HG02610 (cell line): Measurements from ENCODE around the gene CDH22.

Source experiments
- ATAC-seq: cut with Tn5 transposase; IDR thresholded peaks from one replicate; pipeline ENCODE4 v1.9.1; 2021; ENCODE audit warnings: mild to moderate bottlenecking, moderate library complexity; ENCODE audit not compliant: unreplicated experiment

CDH22 gene

DNA sequence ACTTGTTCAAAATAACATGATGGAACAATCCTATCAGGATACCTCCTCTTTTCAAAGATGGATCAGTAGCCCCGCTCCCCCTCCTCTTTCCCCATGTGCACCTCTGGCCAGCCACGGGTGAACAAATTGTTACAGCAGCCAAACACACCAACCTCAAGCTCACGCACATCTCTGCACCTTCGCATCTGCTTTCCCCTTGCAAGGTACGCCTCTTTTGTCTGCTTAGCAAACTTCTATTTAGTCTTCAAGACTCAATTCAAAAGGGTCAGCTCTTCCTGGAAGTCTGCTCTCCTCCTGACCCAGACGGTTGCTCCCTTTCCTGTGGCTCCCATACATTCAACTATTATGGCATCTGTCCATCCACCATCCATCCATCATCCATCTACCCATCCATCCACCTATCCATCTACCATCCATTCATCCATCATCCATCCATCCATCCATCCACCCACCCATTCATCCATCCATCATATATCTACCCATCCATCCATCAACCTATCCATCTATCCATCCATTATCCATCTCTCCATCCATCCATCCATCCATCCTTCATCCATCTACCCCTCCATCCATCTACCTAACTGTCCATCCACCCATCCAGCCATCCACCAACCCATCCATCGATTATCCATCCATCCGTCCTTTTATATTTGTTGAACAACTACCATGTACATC, 36.3 kb upstream of the CDH22 start:
- no peak for ATAC-seq

DNA sequence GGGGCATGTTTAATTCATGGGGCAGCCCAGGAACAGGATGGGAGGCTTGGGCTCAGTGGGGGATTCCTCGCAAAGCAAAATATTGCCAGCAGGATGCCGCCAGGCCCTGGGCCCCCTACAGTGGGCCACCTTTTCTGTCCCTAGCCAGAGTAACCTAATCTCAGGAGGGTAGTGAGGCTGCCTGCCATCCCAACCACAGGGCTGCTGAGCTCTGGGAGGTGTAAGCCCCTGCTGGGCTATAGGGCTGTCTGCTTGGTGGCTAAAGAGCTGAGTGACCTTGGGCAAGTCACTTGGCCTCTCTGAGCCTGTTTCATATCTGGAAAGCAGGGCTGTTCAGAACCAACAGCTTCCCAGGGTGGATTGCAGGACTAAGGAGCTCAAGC, 35.7 kb upstream of the CDH22 start:
- ATAC-seq = no peak

- no peak for ATAC-seq
Observed at GRCh38 chr20:46343348-46343974, 35.2 kb upstream of the CDH22 start.

GRCh38 chr20:46342451-46343347, 34.4 kb upstream of the CDH22 start:
- no peak for ATAC-seq

GRCh38 chr20:46342010-46342378, 33.7 kb upstream of the CDH22 start:
- ATAC-seq = no peak

GRCh38 chr20:46341074-46342009, 33.0 kb upstream of the CDH22 start:
- no peak for ATAC-seq

- ATAC-seq = no peak
Observed at GRCh38 chr20:46339037-46339436, 30.7 kb upstream of the CDH22 start.

- no peak for ATAC-seq
Observed at GRCh38 chr20:46336735-46337134, 28.4 kb upstream of the CDH22 start.

- no peak for ATAC-seq
Observed at GRCh38 chr20:46334303-46334904, 26.1 kb upstream of the CDH22 start.

DNA sequence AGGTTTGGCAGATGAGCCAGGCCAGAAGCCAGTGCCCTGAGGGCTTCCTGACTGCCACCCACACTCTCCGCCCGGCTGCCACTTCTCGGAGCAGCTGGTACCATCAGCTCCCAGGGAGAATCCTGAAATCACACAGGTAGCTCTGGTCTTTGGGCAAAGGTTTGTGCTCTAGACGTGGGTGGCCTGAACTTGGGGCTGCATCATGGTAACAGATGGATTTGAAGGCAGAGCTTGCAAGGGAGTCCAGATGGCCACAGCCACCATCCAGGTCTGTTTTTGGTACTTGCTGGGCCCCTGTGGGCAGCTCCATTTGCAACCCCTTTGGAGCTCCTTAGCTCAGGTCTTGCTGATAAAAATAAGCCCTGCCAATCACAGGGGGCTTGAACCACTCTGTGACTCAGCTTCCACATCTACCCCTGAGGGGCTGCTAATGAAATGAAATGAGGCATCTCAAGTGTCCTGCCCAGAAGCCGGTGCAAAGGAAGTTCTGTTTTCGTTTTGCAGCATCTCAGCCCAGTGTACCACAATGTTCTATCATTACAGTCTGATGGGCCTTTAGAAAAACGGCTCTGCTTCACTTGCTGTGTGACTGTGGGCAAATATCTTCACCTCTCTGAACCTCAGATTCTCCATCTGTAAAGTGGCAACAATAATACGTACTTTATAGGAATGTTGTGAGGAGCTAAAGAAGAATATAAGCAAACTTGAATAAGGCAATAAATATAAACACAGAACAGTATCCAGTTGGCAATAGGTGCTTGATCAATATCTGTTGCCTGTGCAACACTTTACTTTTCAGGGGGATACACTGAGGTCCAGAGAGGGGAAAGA, 25.1 kb upstream of the CDH22 start:
- no peak for ATAC-seq

- no peak for ATAC-seq
Observed at GRCh38 chr20:46332373-46333160, 24.3 kb upstream of the CDH22 start.

GRCh38 chr20:46331611-46332361, 23.5 kb upstream of the CDH22 start:
- ATAC-seq = no peak

DNA sequence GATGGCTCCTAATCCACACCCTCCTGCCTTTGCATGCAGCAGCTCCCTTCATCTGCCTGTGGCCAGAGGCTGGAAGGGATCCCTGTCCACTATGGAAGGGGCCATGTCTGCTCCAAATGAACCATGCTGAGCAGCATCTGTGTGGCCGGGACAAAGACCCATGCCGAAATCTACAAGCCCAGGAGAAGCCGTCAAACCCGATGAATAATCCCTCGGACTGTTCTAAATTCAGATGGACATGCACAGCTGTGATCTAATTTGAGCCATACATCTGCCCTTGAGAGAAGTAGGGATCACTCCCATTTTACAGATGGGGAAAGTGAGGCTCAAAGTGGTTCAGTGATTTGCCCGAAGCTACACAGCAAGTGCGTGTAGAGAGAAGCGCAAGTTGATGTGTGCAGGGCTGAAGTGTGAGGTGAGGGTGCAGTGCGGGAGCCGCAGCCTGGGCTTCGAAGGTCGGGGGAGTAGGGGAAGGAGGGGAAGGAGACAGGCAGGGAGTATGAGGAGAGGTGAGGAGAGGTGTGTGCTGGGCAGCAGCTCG, 22.6 kb upstream of the CDH22 start:
- ATAC-seq = no peak

DNA sequence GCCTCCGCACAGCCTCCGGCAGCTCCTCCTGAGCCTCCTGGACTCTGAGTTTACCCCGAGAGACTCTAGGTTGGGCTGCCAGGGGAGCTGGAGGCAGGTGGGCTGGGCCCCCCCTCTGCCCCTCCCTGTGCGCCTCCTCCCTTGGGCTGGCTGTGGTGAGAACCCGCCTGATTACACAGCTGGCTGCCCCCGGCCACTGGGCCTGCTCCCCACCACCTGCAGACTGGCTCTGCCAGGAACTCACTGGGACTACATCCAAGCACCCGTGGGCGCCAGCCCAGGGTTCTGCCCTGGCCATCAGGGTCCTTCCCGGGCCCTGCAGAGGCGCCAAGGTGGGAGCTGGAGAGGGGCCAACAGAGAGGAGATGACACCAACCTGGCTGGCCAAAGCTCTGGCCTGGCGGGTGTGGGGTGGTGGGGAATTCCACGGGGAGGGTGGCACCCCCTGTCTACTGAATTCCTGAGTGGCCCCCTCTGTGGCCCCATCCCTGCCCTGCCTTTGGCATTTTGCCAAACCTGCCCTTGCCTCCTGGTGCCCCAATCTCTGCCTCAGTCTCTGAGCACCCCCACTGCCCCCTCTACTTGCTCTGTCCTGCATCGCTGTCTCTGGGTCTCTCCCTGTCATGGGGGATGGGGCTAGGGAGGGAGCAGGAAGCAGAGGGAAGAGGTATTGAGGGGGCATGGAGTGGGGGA, 21.9 kb upstream of the CDH22 start:
- no peak for ATAC-seq

- ATAC-seq = no peak
Observed at GRCh38 chr20:46328200-46328882, 20.0 kb upstream of the CDH22 start.

GRCh38 chr20:46327557-46327956, 19.3 kb upstream of the CDH22 start:
- no peak for ATAC-seq

- no peak for ATAC-seq
Observed at GRCh38 chr20:46325789-46326188, 17.5 kb upstream of the CDH22 start.
